Astrocyte of the spinal cord (primary cell): ENCODE results near the gene GAD1.

Experiments used
- DNase-seq: peaks from one replicate; pipeline ENCODE4 v3.0.0; 2011; ENCODE audit warnings: low read depth, low spot score
- H3K4me3 ChIP-seq: 2 replicates; pipeline ENCODE4 v1.5.1; 2011; ENCODE audit warnings: low read depth, mild to moderate bottlenecking, low read length, moderate library complexity
- in situ Hi-C: cut with HindIII; loops from 2 replicates; pipeline ENCODE4 v1.10.0; 2017; ENCODE audit warnings: low sequenced_read_pairs
- TF ChIP-seq, protein P1 (sequence below): IDR thresholded peaks from 2 replicates; pipeline ENCODE4 v1.5.1; 2012; ENCODE audit warnings: low read depth, mild to moderate bottlenecking, low read length, inconsistent platforms

The GAD1 gene

DNA sequence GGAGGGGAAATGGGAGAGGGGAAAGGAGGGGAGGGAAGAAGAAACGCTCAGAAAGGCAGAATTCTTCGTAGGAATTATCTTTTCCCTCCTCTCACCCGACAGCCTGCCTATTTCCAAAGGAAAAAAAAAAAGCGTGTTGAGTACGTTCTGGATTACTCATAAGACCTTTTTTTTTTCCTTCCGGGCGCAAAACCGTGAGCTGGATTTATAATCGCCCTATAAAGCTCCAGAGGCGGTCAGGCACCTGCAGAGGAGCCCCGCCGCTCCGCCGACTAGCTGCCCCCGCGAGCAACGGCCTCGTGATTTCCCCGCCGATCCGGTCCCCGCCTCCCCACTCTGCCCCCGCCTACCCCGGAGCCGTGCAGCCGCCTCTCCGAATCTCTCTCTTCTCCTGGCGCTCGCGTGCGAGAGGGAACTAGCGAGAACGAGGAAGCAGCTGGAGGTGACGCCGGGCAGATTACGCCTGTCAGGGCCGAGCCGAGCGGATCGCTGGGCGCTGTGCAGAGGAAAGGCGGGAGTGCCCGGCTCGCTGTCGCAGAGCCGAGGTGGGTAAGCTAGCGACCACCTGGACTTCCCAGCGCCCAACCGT lies at the start of gene GAD1:
TSS of gene GAD1 (plus strand) at position 384 of the 589 bp plus-strand sequence. CDS start 1,705 bp downstream, outside the sequence.
- in situ Hi-C loops: no loop called here
- TF ChIP-seq, protein P1, sequence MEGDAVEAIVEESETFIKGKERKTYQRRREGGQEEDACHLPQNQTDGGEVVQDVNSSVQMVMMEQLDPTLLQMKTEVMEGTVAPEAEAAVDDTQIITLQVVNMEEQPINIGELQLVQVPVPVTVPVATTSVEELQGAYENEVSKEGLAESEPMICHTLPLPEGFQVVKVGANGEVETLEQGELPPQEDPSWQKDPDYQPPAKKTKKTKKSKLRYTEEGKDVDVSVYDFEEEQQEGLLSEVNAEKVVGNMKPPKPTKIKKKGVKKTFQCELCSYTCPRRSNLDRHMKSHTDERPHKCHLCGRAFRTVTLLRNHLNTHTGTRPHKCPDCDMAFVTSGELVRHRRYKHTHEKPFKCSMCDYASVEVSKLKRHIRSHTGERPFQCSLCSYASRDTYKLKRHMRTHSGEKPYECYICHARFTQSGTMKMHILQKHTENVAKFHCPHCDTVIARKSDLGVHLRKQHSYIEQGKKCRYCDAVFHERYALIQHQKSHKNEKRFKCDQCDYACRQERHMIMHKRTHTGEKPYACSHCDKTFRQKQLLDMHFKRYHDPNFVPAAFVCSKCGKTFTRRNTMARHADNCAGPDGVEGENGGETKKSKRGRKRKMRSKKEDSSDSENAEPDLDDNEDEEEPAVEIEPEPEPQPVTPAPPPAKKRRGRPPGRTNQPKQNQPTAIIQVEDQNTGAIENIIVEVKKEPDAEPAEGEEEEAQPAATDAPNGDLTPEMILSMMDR: no peak

GRCh38 chr2:170770008-170770605 lies 46.6 kb upstream of the GAD1 start, which contains the start of gene ERICH2:
Gene ERICH2 (plus strand): TSS chr2:170770378. CDS start chr2:170770682, 304 bp downstream.
- in situ Hi-C loops: no loop called here
- TF ChIP-seq, protein P1: peak; percentile 32
- peak within 1 kb of the TSS; percentile 65 for H3K4me3 ChIP-seq
- peak; percentile 40 for DNase-seq

More for the DNA sequence above, at the start of gene GAD1:
- peak within 1 kb of the TSS; percentile 29 for H3K4me3 ChIP-seq
- peak; percentile 32 for DNase-seq

GRCh38 chr2:170770606-170771420 lies 45.9 kb upstream of the GAD1 start:
- peak; percentile 51 for DNase-seq
- TF ChIP-seq, protein P1: no peak
- in situ Hi-C loops: no loop called here
- peak overlapping the region; percentile 65 for H3K4me3 ChIP-seq

DNA sequence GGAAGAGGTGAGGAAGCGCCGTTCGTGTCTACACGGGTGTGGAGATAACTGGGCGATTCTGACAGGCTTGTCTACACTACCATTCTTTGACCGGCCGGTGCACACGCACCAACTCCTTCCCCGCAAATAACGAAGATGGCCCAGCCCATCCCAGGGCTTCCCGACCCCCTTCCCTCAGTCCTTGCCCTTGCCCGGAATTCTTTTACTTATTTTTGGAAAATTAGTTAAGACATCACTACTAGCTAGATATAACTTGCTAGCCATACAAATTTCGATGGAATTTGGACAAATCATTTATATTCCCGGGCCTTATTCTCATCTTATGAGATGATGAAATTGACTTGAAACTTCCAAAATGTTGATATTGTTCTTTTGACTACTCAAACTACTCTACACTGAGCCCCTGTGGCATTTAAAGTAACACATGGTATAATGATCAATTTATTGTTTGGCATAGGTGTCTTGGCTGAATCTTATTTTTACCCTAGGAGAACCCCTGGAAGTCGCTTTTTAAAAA lies 45.2 kb upstream of the GAD1 start:
- TF ChIP-seq, protein P1: no peak

GRCh38 chr2:170772295-170772694 lies 44.4 kb upstream of the GAD1 start:
- TF ChIP-seq, protein P1: no peak
- H3K4me3 ChIP-seq: no peak overlapping the region
- DNase-seq: no peak
- in situ Hi-C loops: no loop called here

More for the DNA sequence above, 45.2 kb upstream of the GAD1 start:
- DNase-seq: no peak
- in situ Hi-C loops: no loop called here
- H3K4me3 ChIP-seq: peak overlapping the region; percentile 48

DNA sequence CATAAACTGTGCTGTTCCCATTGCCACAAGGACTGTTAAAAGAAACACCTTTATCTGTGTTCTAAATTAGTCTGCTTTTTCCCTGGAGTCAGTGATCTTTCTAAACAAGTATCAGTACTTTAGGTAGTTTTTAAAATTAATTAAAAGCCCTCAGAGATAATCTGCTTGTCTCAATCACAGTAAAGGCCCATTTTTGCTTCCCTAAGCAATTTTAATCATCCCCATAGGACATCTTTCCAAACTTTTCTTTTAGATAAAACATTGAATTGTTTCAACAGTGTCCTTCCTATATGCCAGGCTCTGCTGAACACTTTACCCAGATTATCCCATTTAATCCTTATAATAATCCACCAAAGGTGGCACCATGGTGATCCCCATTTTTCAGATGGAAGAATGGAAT lies 42.6 kb upstream of the GAD1 start:
- no peak overlapping the region for H3K4me3 ChIP-seq
- in situ Hi-C loops: no loop called here
- no peak for DNase-seq
- TF ChIP-seq, protein P1: no peak
